Upper lobe of right lung (tissue), 1 donor: ENCODE measurements around the gene S100A5. TPM values are rescaled to one million over a fixed set of nuclear protein-coding genes. Genes with fewer than 3 reads are reported as not detected.
A peak's percentile ranks its signal among the peaks of the same experiment; 100 is the strongest.

Experiments used
- ATAC-seq: fragments of 200-7000 bp; cut with Tn5 transposase; one replicate; pipeline ENCODE4 v1.9.1; 2020; ENCODE audit warnings: mild to moderate bottlenecking, moderate library complexity
- DNase-seq: peaks from one replicate; pipeline ENCODE4 v3.0.0-alpha.2; 2020
- H3K27ac ChIP-seq: fragments of 200-600 bp; one replicate; pipeline ENCODE4 v1.8.0; 2022
- H3K27me3 ChIP-seq: fragments of 200-600 bp; one replicate; pipeline ENCODE4 v1.8.0; 2022; ENCODE audit warnings: mild to moderate bottlenecking
- H3K36me3 ChIP-seq: fragments of 200-600 bp; one replicate; pipeline ENCODE4 v1.8.0; 2022
- H3K4me1 ChIP-seq: fragments of 200-600 bp; one replicate; pipeline ENCODE4 v1.8.0; 2022
- H3K4me3 ChIP-seq: fragments of 200-600 bp; one replicate; pipeline ENCODE4 v1.8.0; 2022; ENCODE audit warnings: mild to moderate bottlenecking
- H3K9me3 ChIP-seq: fragments of 200-600 bp; one replicate; pipeline ENCODE4 v1.8.0; 2022
- CTCF ChIP-seq: fragments of 200-600 bp; IDR thresholded peaks from one replicate; pipeline ENCODE4 v1.8.0; 2022; ENCODE audit warnings: antibody characterized with exemption
- intact Hi-C: fragments of 100-400 bp; cut with DNase I; formaldehyde crosslinking; loops from one replicate; pipeline ENCODE4 v1.11.0; 2022
- total RNA-seq: library from RNA; stranded (reverse); fragmentation: NEBNext Ultra II Directional; extraction: Animal tissue kit (Norgen Biotek cat#: 25700); gene quantifications from one replicate; pipeline ENCODE4 v1.2.1, GENCODE V29; 2021
- donor health status: DM: no; HTN: yes; CAD: no; lungs with severe emphysema.

S100A5 gene
- total RNA-seq, 1 donor from 2014 or later = not detected

GRCh38 chr1:153519242-153519641 is 21.5 kb downstream of the S100A5 start:
- intact Hi-C loops = loop anchor here (10.0 kb wide), 1 partner anchor 236 kb away; no protein-coding TSS in a partner anchor
- Histone ChIP-seq H3K4me3 (no peak overlapping the region), H3K27me3 (no peaks in the 10 kb centered on the region), H3K4me1 (peaks cover 14% of the 10 kb centered on the region), H3K27ac (no peak overlapping the region), H3K9me3 (no peaks in the 10 kb centered on the region), H3K36me3 (no peaks in the 10 kb centered on the region)
- ATAC-seq = no peak
- no peak for DNase-seq
- TF ChIP-seq CTCF = no peak

- peak; percentile 92 for ATAC-seq
- Histone ChIP-seq H3K4me1 (peaks cover 14% of the 10 kb centered on the region), H3K27me3 (no peaks in the 10 kb centered on the region), H3K36me3 (no peaks in the 10 kb centered on the region), H3K4me3 (no peak overlapping the region), H3K9me3 (no peaks in the 10 kb centered on the region), H3K27ac (peak overlapping the region; percentile 30)
- DNase-seq = peak; percentile 75
- intact Hi-C loops = loop anchor here (10.0 kb wide), 1 partner anchor 239 kb away; no protein-coding TSS in a partner anchor
- TF ChIP-seq CTCF = no peak
Observed at GRCh38 chr1:153515504-153516394, 25.0 kb downstream of the S100A5 start.

- Histone ChIP-seq H3K4me3 (no peak overlapping the region), H3K4me1 (peaks cover 13% of the 10 kb centered on the region), H3K27me3 (no peaks in the 10 kb centered on the region), H3K36me3 (no peaks in the 10 kb centered on the region), H3K27ac (no peak overlapping the region), H3K9me3 (no peaks in the 10 kb centered on the region)
- no peak for TF ChIP-seq CTCF
- no peak for ATAC-seq
- intact Hi-C loops = loop anchor here (5.0 to 10.0 kb wide), 2 partner anchors 59 to 241 kb away; no protein-coding TSS in a partner anchor
- DNase-seq = no peak
Observed at GRCh38 chr1:153513666-153514065, 27.1 kb downstream of the S100A5 start.

- Histone ChIP-seq H3K27me3 (no peaks in the 10 kb centered on the region), H3K36me3 (no peaks in the 10 kb centered on the region), H3K4me1 (peaks cover 11% of the 10 kb centered on the region), H3K27ac (no peak overlapping the region), H3K4me3 (no peak overlapping the region), H3K9me3 (no peaks in the 10 kb centered on the region)
- no peak for TF ChIP-seq CTCF
- intact Hi-C loops = loop anchor here (5.0 to 10.0 kb wide), 2 partner anchors 59 to 242 kb away; no protein-coding TSS in a partner anchor
- DNase-seq = no peak
- no peak for ATAC-seq
Observed at GRCh38 chr1:153513023-153513422, 27.7 kb downstream of the S100A5 start.

- Histone ChIP-seq H3K27me3 (no peaks in the 10 kb centered on the region), H3K4me3 (no peak overlapping the region), H3K4me1 (peaks cover 11% of the 10 kb centered on the region), H3K36me3 (no peaks in the 10 kb centered on the region), H3K9me3 (no peaks in the 10 kb centered on the region), H3K27ac (no peak overlapping the region)
- peak; percentile 92 for TF ChIP-seq CTCF
- ATAC-seq = peak; percentile 88
- intact Hi-C loops = loop anchor here (5.0 to 10.0 kb wide), 2 partner anchors 61 to 244 kb away; no protein-coding TSS in a partner anchor
- peak; percentile 89 for DNase-seq
Observed at GRCh38 chr1:153510984-153511410, 29.7 kb downstream of the S100A5 start.
